Bronchial epithelial cell (primary cell): ENCODE data around the gene PADI4. TPM values are rescaled to one million over a fixed set of nuclear protein-coding genes. Genes with fewer than 3 reads are reported as not detected.
A peak's percentile ranks its signal among the peaks of the same experiment; 100 is the strongest.

Experiments used
- DNase-seq: peaks from one replicate; pipeline ENCODE4 v3.0.0-alpha.2; 2010; ENCODE audit warnings: low read depth
- FAIRE-seq: peaks from 2 replicates; lab custom pipeline; 2011; peaks lifted over from hg19 to GRCh38; lab: Jason Lieb, UNC
- H3K27me3 ChIP-seq: 2 replicates; pipeline ENCODE4 v1.5.1; 2011; ENCODE audit warnings: low read length; ENCODE audit not compliant: control insufficient read depth, insufficient read depth
- H3K36me3 ChIP-seq: 2 replicates; pipeline ENCODE4 v1.5.1; 2011; ENCODE audit warnings: low read length; ENCODE audit not compliant: control insufficient read depth, insufficient read depth
- H3K4me3 ChIP-seq: 2 replicates; pipeline ENCODE4 v1.5.1; 2011; ENCODE audit warnings: mild to moderate bottlenecking, low read depth, low read length, control low read depth
- CTCF ChIP-seq: IDR thresholded peaks from 2 replicates; pipeline ENCODE4 v1.5.1; 2011; ENCODE audit warnings: mild to moderate bottlenecking, moderate library complexity, low read length, control low read depth, inconsistent platforms; ENCODE audit not compliant: insufficient read depth, severe bottlenecking
- total RNA-seq: library from RNA; depleted of rRNA; stranded (reverse); fragments of >200 nt; gene quantifications from 2 replicates; pipeline ENCODE4 v1.2.1, GENCODE V29; 2014

The PADI4 gene
- total RNA-seq, 1 donor from 2014 or later, result not detected

- no peak for TF ChIP-seq CTCF
- DNase-seq (no peak), FAIRE-seq (no peak)
- Histone ChIP-seq H3K36me3 (no peaks in the 10 kb centered on the region), H3K4me3 (no peak overlapping the region), H3K27me3 (no peaks in the 10 kb centered on the region)
Observed at GRCh38 chr1:17360272-17360956, 52.4 kb downstream of the PADI4 start.

DNA sequence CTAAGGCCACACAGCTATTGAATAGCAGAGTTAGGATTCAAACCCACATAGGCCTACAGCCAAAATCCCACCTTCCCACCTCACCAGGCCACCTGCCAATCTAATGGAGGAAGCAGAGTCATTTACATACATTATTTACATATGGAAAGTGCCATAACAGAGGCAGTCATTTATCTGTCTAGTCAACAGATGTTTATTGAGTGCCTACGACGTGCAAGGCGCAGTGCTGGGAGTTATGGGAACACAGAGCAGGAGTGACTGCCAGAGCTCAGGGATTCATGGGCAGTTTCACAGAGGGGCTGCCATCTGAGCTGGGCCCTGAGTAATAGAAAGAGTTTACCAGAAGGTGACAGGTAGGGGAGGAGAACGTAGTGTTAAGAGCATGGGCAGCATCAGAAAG, 53.7 kb downstream of the PADI4 start:
- DNase-seq (no peak), FAIRE-seq (no peak)
- TF ChIP-seq CTCF, result no peak
- Histone ChIP-seq H3K36me3 (no peaks in the 10 kb centered on the region), H3K4me3 (no peak overlapping the region), H3K27me3 (no peaks in the 10 kb centered on the region)

GRCh38 chr1:17363351-17363750, 55.4 kb downstream of the PADI4 start:
- no peak overlapping the region for H3K4me3 ChIP-seq
- no peaks in the 10 kb centered on the region for H3K36me3 ChIP-seq
- TF ChIP-seq CTCF, result no peak
- DNase-seq (no peak), FAIRE-seq (no peak)
- H3K27me3 ChIP-seq, result no peaks in the 10 kb centered on the region

- Histone ChIP-seq H3K36me3 (no peaks in the 10 kb centered on the region), H3K4me3 (no peak overlapping the region), H3K27me3 (no peaks in the 10 kb centered on the region)
- FAIRE-seq (no peak), DNase-seq (no peak)
- TF ChIP-seq CTCF, result no peak
Observed at GRCh38 chr1:17363771-17364170, 55.8 kb downstream of the PADI4 start.

DNA sequence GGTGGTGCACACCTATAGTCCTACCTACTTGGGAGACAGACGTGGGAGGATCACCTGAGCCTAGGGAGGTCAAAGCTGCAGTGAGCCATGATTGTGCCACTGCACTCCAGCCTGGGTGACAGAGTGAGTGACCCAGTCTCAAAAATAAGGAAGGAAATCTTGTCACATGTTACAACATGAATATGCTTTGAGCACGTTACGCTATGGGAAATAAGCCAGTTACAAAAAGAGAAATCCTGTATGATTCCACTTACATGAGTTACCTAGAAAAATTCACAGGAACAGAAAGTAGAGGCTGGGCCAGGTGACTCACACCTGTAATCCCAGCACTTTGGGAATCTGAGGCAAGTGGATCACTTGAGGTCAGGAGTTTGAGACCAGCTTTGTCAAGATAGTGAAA, 57.3 kb downstream of the PADI4 start:
- FAIRE-seq (peak; percentile 32), DNase-seq (peak; percentile 90)
- no peak for TF ChIP-seq CTCF
- Histone ChIP-seq H3K36me3 (no peaks in the 10 kb centered on the region), H3K27me3 (no peaks in the 10 kb centered on the region), H3K4me3 (no peak overlapping the region)

DNA sequence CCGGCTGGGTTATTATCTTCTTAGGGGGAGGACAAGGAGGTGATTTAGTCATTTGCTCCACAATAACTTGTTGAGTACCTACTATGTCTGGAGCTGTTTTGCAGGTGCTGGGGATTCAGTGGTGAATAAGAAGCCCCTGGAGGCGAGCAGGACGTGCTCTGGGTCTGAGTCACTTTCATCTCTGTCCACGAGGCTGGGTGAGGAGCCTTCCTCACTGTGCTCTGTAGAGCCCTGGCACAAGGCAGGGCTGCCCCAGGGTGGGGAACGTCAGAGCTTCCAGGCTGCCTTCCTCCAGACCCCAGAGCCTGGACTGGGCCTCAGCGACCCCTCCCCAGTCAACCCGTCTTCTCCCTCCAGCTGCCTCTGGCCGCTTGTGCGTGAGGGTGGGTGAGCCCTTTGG, 61.5 kb downstream of the PADI4 start:
- H3K27me3 ChIP-seq, result no peaks in the 10 kb centered on the region
- no peak for FAIRE-seq
- H3K36me3 ChIP-seq, result no peaks in the 10 kb centered on the region
- peak; percentile 94 for DNase-seq
- no peak overlapping the region for H3K4me3 ChIP-seq
- no peak for TF ChIP-seq CTCF
